Natural killer cell (primary cell): ENCODE data around the gene SMAD7. TPM values are rescaled to one million over a fixed set of nuclear protein-coding genes. Genes with fewer than 3 reads are reported as not detected.
A peak's percentile ranks its signal among the peaks of the same experiment; 100 is the strongest.

Experiments used
- ATAC-seq, 3 donors: fragments of 150-1000 bp in 2 of 3; fragments of 200-7000 bp in 1 of 3; cut with Tn5 transposase; 1 replicate in 1 of 3; 2 replicates in 2 of 3; pipeline ENCODE4 v1.10.0; 2021; ENCODE audit warnings: mild to moderate bottlenecking in 2 of 3, moderate library complexity in 2 of 3
- DNase-seq, 2 donors: peaks; one replicate each; pipeline versions ENCODE4 v3.0.0 to v3.0.0-alpha.2; 2013 to 2021; ENCODE audit warnings: mixed read lengths in 1 of 2
- H3K27ac ChIP-seq: one replicate; pipeline ENCODE4 v1.5.1; 2013; ENCODE audit warnings: mild to moderate bottlenecking, low read length
- H3K27me3 ChIP-seq: one replicate; pipeline ENCODE4 v1.6.1; 2013; ENCODE audit warnings: low read length; ENCODE audit not compliant: control insufficient read depth, insufficient read depth
- H3K36me3 ChIP-seq: one replicate; pipeline ENCODE4 v1.6.1; 2013; ENCODE audit warnings: low read length; ENCODE audit not compliant: control insufficient read depth, insufficient read depth
- H3K4me1 ChIP-seq: one replicate; pipeline ENCODE4 v1.6.1; 2013; ENCODE audit warnings: low read length; ENCODE audit not compliant: control insufficient read depth, insufficient read depth
- H3K4me3 ChIP-seq: one replicate; pipeline ENCODE4 v1.5.1; 2013; ENCODE audit warnings: low read length
- H3K9me3 ChIP-seq: one replicate; pipeline ENCODE4 v1.6.1; 2013; ENCODE audit warnings: low read length; ENCODE audit not compliant: control insufficient read depth, insufficient read depth
- H3K27ac Mint-ChIP-seq, 2 donors: one replicate each; pipeline ENCODE4 v1.8.0; 2022; ENCODE audit warnings: mild to moderate bottlenecking in 2 of 2, mixed read lengths in 2 of 2, moderate library complexity in 1 of 2
- H3K27me3 Mint-ChIP-seq, 2 donors: one replicate each; pipeline ENCODE4 v1.8.0; 2022; ENCODE audit warnings: low read depth in 2 of 2, mixed read lengths in 2 of 2
- H3K36me3 Mint-ChIP-seq: one replicate; pipeline ENCODE4 v1.8.0; 2022; ENCODE audit warnings: mixed read lengths
- H3K4me1 Mint-ChIP-seq, 2 donors: one replicate each; pipeline ENCODE4 v1.8.0; 2022; ENCODE audit warnings: mixed read lengths in 2 of 2
- H3K4me3 Mint-ChIP-seq: one replicate; pipeline ENCODE4 v1.8.0; 2022; ENCODE audit warnings: mild to moderate bottlenecking, moderate library complexity, mixed read lengths
- H3K9me3 Mint-ChIP-seq, 2 donors: one replicate each; pipeline ENCODE4 v1.8.0; 2022; ENCODE audit warnings: mixed read lengths in 2 of 2
- WGBS: methylation state at CpG from one replicate; pipeline ENCODE4 v1.1.7; 2013; ENCODE audit warnings: missing lambda C conversion rate; ENCODE audit not compliant: insufficient coverage; 5-methylcytosine and 5-hydroxymethylcytosine counted together
- intact Hi-C: fragments of 100-400 bp; cut with micrococcal nuclease; formaldehyde crosslinking; loops from one replicate; pipeline ENCODE4 v1.14.2; 2022
- total RNA-seq, 4 donors: library from RNA; stranded (reverse); fragments of 120-200 nt in 1 of 4; gene quantifications; one replicate each; pipeline versions ENCODE4 v1.2.3 to v1.2.4, GENCODE V29; 2013 to 2022
- TF ChIP-seq, protein P1 (sequence below): fragments of 200-600 bp; IDR thresholded peaks from one replicate; pipeline ENCODE4 v1.8.0; 2022; ENCODE audit warnings: antibody characterized with exemption

SMAD7 gene
- total RNA-seq, 3 donors from 2014 or later (not counting 1 experiment from before 2014, with no cell fraction given): 127 to 204 (median 182) TPM

DNA sequence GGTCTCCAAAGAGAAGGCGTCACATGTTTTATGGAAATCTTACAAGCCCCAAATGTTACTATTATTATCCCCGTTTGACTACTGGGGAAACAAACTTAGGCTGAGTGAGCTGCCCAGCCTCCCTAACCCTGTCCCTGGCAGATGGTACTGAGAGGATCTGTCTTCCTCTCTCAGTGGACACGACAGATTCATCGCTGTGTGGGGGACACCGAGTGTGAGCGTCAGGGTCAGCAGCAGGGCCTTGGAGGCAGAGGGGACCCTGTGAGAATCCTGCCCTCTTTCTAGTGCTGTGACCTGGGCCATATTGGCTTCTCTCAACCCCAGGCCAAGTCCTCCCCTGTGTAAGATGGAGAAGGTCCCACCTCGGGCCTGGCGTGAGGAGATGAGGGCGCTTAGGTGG lies 27.1 kb upstream of the SMAD7 start:
- WGBS: 97% methylated on average over 9 of the region's 9 CpGs
- TF ChIP-seq, protein P1, sequence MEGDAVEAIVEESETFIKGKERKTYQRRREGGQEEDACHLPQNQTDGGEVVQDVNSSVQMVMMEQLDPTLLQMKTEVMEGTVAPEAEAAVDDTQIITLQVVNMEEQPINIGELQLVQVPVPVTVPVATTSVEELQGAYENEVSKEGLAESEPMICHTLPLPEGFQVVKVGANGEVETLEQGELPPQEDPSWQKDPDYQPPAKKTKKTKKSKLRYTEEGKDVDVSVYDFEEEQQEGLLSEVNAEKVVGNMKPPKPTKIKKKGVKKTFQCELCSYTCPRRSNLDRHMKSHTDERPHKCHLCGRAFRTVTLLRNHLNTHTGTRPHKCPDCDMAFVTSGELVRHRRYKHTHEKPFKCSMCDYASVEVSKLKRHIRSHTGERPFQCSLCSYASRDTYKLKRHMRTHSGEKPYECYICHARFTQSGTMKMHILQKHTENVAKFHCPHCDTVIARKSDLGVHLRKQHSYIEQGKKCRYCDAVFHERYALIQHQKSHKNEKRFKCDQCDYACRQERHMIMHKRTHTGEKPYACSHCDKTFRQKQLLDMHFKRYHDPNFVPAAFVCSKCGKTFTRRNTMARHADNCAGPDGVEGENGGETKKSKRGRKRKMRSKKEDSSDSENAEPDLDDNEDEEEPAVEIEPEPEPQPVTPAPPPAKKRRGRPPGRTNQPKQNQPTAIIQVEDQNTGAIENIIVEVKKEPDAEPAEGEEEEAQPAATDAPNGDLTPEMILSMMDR: no peak

DNA sequence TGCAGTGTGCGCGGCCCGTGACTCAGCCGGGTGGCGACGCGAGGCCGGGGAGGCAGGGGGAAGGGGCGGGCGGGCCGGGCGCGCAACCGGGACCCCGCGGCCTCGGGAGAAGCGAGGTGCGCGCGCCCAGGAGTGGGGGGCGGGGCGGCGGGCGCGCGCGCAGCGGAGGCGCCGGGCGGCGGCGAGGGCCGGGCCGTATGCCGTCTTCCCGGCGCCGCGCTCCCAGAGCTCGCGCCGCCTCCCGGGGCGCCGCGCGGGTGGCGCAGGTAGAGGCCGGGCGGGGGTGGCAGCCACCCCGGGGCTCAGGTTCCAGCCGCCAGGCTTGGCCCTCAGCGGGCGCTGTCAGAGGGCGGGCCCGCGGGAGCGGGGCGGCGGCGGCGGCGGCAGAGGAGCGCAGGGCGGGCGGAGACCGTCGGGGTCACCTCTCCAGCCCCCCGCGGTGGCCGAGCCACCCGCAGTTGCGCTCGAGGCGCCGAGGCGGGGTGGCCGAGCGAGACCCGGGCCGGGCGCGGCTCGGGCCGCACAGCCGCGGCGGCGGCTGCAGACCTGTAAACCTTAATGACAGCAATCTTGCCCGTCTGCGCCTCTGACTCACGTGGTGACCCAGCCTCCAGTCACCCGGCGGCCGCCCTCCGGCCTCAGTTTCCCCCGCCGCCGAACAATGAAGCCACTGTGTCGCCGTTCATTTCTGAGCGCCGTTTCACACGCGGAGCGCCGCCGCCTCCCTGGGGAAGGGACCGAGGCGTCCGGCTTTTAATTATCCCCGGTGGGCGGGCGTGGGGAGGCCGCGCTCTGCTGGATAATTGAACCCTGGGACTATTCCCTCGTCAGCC lies 25.3 kb upstream of the SMAD7 start:
- intact Hi-C loops: loop anchor here (10.0 kb wide), 1 partner anchor 301 kb away; no protein-coding TSS in a partner anchor
- Mint-ChIP-seq H3K27me3 (peaks cover 0 to 29% of the 10 kb centered on the region in 2 donors), H3K9me3 (no peaks in the 10 kb centered on the region), H3K27ac (peak overlapping the region in 1 of 2 donors; percentile 68), H3K4me1 (peaks cover 0 to 26% of the 10 kb centered on the region in 2 donors), H3K36me3 (no peaks in the 10 kb centered on the region), H3K4me3 (peak overlapping the region; percentile 85)
- under 1% methylated on average over 119 of the region's 119 CpGs for WGBS
- Histone ChIP-seq H3K4me3 (peak overlapping the region; percentile 39), H3K4me1 (peaks cover 16% of the 10 kb centered on the region), H3K27me3 (peaks cover 5% of the 10 kb centered on the region), H3K36me3 (no peaks in the 10 kb centered on the region), H3K27ac (no peak overlapping the region), H3K9me3 (no peaks in the 10 kb centered on the region)
- TF ChIP-seq, protein P1: no peak
- DNase-seq (peak; percentile 51 to 75), ATAC-seq (peak; percentile 79 to 81 (median 80))

More for the DNA sequence above, 27.1 kb upstream of the SMAD7 start:
- H3K36me3 ChIP-seq: no peaks in the 10 kb centered on the region
- H3K36me3 Mint-ChIP-seq: no peaks in the 10 kb centered on the region
- no peak for ATAC-seq
- no peaks in the 10 kb centered on the region for H3K9me3 Mint-ChIP-seq
- no peak for DNase-seq
- no peaks in the 10 kb centered on the region for H3K9me3 ChIP-seq
- no peak overlapping the region for H3K4me3 Mint-ChIP-seq
- peaks cover 7% of the 10 kb centered on the region for H3K27me3 ChIP-seq
- peaks cover 7 to 30% of the 10 kb centered on the region in 2 donors for H3K27me3 Mint-ChIP-seq
- no peak overlapping the region for H3K27ac ChIP-seq
- H3K27ac Mint-ChIP-seq: no peak overlapping the region
- intact Hi-C loops: loop anchor here (10.0 kb wide), 1 partner anchor 303 kb away; no protein-coding TSS in a partner anchor
- no peak overlapping the region for H3K4me3 ChIP-seq
- H3K4me1 ChIP-seq: peaks cover 16% of the 10 kb centered on the region
- H3K4me1 Mint-ChIP-seq: peaks cover 6 to 33% of the 10 kb centered on the region in 2 donors

DNA sequence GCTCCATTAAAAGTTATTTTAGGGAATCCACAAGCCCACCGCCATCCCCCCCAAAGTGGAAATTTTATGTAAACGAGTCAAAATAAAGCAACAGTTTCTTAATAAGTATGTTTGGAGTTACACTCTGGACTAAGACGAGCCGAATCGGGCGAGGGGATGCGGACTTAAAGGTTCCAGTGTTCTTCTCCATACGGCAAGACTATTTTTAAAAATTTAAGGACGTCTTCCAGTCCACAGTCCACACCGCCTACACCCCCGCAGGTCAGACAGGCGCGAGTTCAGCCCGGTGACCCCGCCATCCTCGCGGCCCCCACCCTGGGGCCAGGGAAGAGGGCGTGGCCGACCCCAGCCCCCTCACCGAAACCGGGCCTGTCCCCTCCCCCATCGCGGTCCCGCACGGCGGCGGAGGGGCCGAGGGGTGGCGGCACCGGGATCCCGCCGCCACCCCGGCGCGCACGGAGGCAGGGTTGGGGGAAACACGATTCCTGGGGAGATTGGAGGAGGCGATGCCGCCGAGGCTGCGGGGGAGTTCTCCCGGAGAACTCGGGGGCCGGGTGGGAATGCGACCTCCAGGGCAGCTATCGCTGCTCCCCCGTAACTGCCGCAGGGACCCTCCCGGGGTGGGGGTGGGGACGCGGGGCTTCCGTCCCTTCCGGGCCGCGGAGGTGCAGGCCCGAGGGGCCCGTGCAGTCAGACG lies 24.5 kb upstream of the SMAD7 start:
- peaks cover 0 to 29% of the 10 kb centered on the region in 2 donors for H3K27me3 Mint-ChIP-seq
- peaks cover 0 to 26% of the 10 kb centered on the region in 2 donors for H3K4me1 Mint-ChIP-seq
- H3K9me3 ChIP-seq: no peaks in the 10 kb centered on the region
- peaks cover 5% of the 10 kb centered on the region for H3K27me3 ChIP-seq
- H3K4me3 Mint-ChIP-seq: peak overlapping the region; percentile 81
- TF ChIP-seq, protein P1: no peak
- peaks cover 16% of the 10 kb centered on the region for H3K4me1 ChIP-seq
- ATAC-seq (peak; percentile 5 to 25 (median 16)), DNase-seq (no peak)
- intact Hi-C loops: loop anchor here (10.0 kb wide), 1 partner anchor 300 kb away; no protein-coding TSS in a partner anchor
- no peaks in the 10 kb centered on the region for H3K9me3 Mint-ChIP-seq
- peak overlapping the region; percentile 34 for H3K4me3 ChIP-seq
- WGBS: 5% methylated on average over 58 of the region's 58 CpGs
- no peaks in the 10 kb centered on the region for H3K36me3 ChIP-seq
- H3K27ac ChIP-seq: no peak overlapping the region
- no peaks in the 10 kb centered on the region for H3K36me3 Mint-ChIP-seq
- H3K27ac Mint-ChIP-seq: no peak overlapping the region
